ENCODE measurements around the gene PRX.
"Not testable (repeated sequence)": the region's sequence is repeated elsewhere in the genome, so short reads cannot be mapped to it uniquely, and the experiment has no call there.

GRCh38 chr19:40432760-40433159 lies 19.6 kb upstream of the PRX start:
- not testable (repeated sequence) for TF ChIP-seq MXI1 (conservative IDR thresholded peaks at IDR 0.05; ENCODE audit: poor library complexity, severe bottlenecking); EP300 (conservative IDR thresholded peaks at IDR 0.05; ENCODE audit: poor library complexity, severe bottlenecking); TAF1 (IDR thresholded peaks at IDR 0.05; ENCODE audit: low read depth); REST (IDR thresholded peaks at IDR 0.05; ENCODE audit: borderline replicate concordance); CTCF (IDR thresholded peaks at IDR 0.05; ENCODE audit: poor library complexity, severe bottlenecking)

All from neural cell (in vitro differentiated cells).